A549 (cell line): ENCODE measurements around the gene TBC1D23. TPM values are rescaled to one million over a fixed set of nuclear protein-coding genes. Genes with fewer than 3 reads are reported as not detected.

ENCODE experiments used
- ATAC-seq, 2 experiments: fragments of 200-7000 bp in 1 of 2; fragments of >200 bp in 1 of 2; cut with Nextera tagmentation in 1 of 2; cut with Tn5 transposase in 1 of 2; 3 replicates each; pipeline versions ENCODE4 v1.8.0 to v1.9.1; 2018 to 2020; ENCODE audit warnings: mild to moderate bottlenecking in 1 of 2, moderate library complexity in 1 of 2
- CTCF ChIA-PET: fragments of 300-600 bp; sonication (Branson Sonifier 250); formaldehyde crosslinking; extraction: SDS; loops from one replicate; lab custom pipeline; 2021; ENCODE audit warnings: antibody characterized with exemption, inconsistent platforms; lab: Yijun Ruan, JAX
- POLR2A ChIA-PET: fragments of 350-600 bp; formaldehyde crosslinking; extraction: SDS; loops from one replicate; lab custom pipeline; 2021; ENCODE audit warnings: antibody characterized with exemption, inconsistent platforms; lab: Yijun Ruan, JAX
- DNase-seq, 2 experiments: peaks; one replicate each; pipeline versions ENCODE4 v3.0.0 to v3.0.0-alpha.2; 2011 to 2016; ENCODE audit warnings: low read depth in 1 of 2, low spot score in 1 of 2
- FAIRE-seq: peaks from 2 replicates; lab custom pipeline; 2011; peaks lifted over from hg19 to GRCh38; lab: Jason Lieb, UNC
- H3K27ac ChIP-seq, 2 experiments: fragments of >200 bp; sonication (Bioruptor Twin); formaldehyde crosslinking; 3 replicates each; pipeline ENCODE4 v1.5.1; 2016 to 2017
- H3K4me1 ChIP-seq: fragments of >200 bp; sonication (Bioruptor Twin); formaldehyde crosslinking; 3 replicates; pipeline ENCODE4 v1.6.1; 2016
- H3K4me2 ChIP-seq: fragments of >200 bp; sonication (Bioruptor Twin); formaldehyde crosslinking; 3 replicates; pipeline ENCODE4 v1.6.1; 2016
- H3K4me3 ChIP-seq: fragments of >200 bp; sonication (Bioruptor Twin); formaldehyde crosslinking; 3 replicates; pipeline ENCODE4 v1.5.1; 2016
- H3K9me3 ChIP-seq: fragments of >200 bp; sonication (Bioruptor Twin); formaldehyde crosslinking; 3 replicates; pipeline ENCODE4 v1.6.1; 2016
- BHLHE40 ChIP-seq: IDR thresholded peaks from 2 replicates; pipeline ENCODE4 v1.6.1; 2012; ENCODE audit warnings: low read depth, low read length, inconsistent platforms
- CHD2 ChIP-seq: fragments of 150-350 bp; IDR thresholded peaks from 2 replicates; pipeline ENCODE4 v1.6.1; 2014; ENCODE audit warnings: low read length; ENCODE audit not compliant: partially characterized antibody
- EP300 ChIP-seq, 2 experiments: fragments of >200 bp; sonication (Bioruptor Twin); formaldehyde crosslinking; IDR thresholded peaks; 2 replicates in 1 of 2; 3 replicates in 1 of 2; pipeline ENCODE4 v1.6.1; 2016 to 2017
- ESRRA ChIP-seq: fragments of 150-350 bp; IDR thresholded peaks from 2 replicates; pipeline ENCODE4 v1.6.1; 2014; ENCODE audit warnings: mild to moderate bottlenecking, low read length, borderline replicate concordance
- FOSL2 ChIP-seq, 2 experiments: fragments of 450-650 bp in 1 of 2; fragments of >200 bp in 1 of 2; sonication (Bioruptor Twin) in 1 of 2; formaldehyde crosslinking; IDR thresholded peaks; 2 replicates each; pipeline versions ENCODE4 v1.5.0 to v1.6.1; 2016 to 2020; ENCODE audit warnings: mild to moderate bottlenecking in 1 of 2, moderate library complexity in 1 of 2
- GATA3 ChIP-seq: IDR thresholded peaks from 2 replicates; pipeline ENCODE4 v1.6.1; 2012; ENCODE audit warnings: borderline replicate concordance
- HEYL ChIP-seq: fragments of 250-450 bp; sonication (Bioruptor Pico); IDR thresholded peaks from 2 replicates; pipeline ENCODE4 v1.8.0; 2021; ENCODE audit warnings: mild to moderate bottlenecking, moderate library complexity
- HOXA7 ChIP-seq: fragments of 250-450 bp; sonication (Bioruptor Pico); IDR thresholded peaks from 2 replicates; pipeline ENCODE4 v1.5.0; 2020; ENCODE audit warnings: mild to moderate bottlenecking, moderate library complexity
- HOXB5 ChIP-seq: fragments of 250-450 bp; sonication (Bioruptor Pico); IDR thresholded peaks from 2 replicates; pipeline ENCODE4 v1.5.0; 2020; ENCODE audit warnings: mild to moderate bottlenecking, moderate library complexity
- JUNB ChIP-seq: fragments of >200 bp; sonication (Bioruptor Twin); formaldehyde crosslinking; IDR thresholded peaks from 2 replicates; pipeline ENCODE4 v1.6.1; 2016
- KDM1A ChIP-seq: fragments of 200-600 bp; sonication (generic); IDR thresholded peaks from 2 replicates; pipeline ENCODE4 v1.6.1; 2016; ENCODE audit warnings: low read depth, mild to moderate bottlenecking
- KDM5A ChIP-seq: fragments of 200-600 bp; sonication (generic); IDR thresholded peaks from 2 replicates; pipeline ENCODE4 v1.6.1; 2016; ENCODE audit warnings: antibody characterized with exemption, mild to moderate bottlenecking
- NFE2L2 ChIP-seq: fragments of 150-350 bp; conservative IDR thresholded peaks from 2 replicates; pipeline ENCODE4 v1.6.1; 2014; ENCODE audit warnings: low read length
- PHF8 ChIP-seq: fragments of 200-600 bp; sonication (generic); IDR thresholded peaks from 2 replicates; pipeline ENCODE4 v1.6.1; 2016; ENCODE audit warnings: low read depth, mild to moderate bottlenecking, antibody characterized with exemption, moderate library complexity, borderline replicate concordance
- POLR2A ChIP-seq: IDR thresholded peaks from 2 replicates; pipeline ENCODE4 v1.6.1; 2012; ENCODE audit warnings: mild to moderate bottlenecking, low read length
- RAD21 ChIP-seq, 2 experiments: fragments of >200 bp in 1 of 2; sonication (Bioruptor Twin) in 1 of 2; formaldehyde crosslinking in 1 of 2; IDR thresholded peaks in 1 of 2; conservative IDR thresholded peaks in 1 of 2; 2 replicates in 1 of 2; 3 replicates in 1 of 2; pipeline ENCODE4 v1.6.1; 2012 to 2018; ENCODE audit warnings: inconsistent platforms in 1 of 2
- SMC3 ChIP-seq: fragments of >200 bp; sonication (Bioruptor Twin); formaldehyde crosslinking; IDR thresholded peaks from 3 replicates; pipeline ENCODE4 v1.6.1; 2018; ENCODE audit warnings: inconsistent platforms
- TP53 ChIP-seq: fragments of 250-450 bp; sonication (Bioruptor Pico); IDR thresholded peaks from 2 replicates; pipeline ENCODE4 v1.5.0; 2021; ENCODE audit warnings: mild to moderate bottlenecking, moderate library complexity
- ZFP36 ChIP-seq: fragments of 450-650 bp; IDR thresholded peaks from 2 replicates; pipeline ENCODE4 v1.6.1; 2014; ENCODE audit warnings: borderline replicate concordance; ENCODE audit not compliant: partially characterized antibody
- WGBS: methylation state at CpG from one replicate; pipeline ENCODE4 v1.1.6; 2017; ENCODE audit errors: missing lambda C conversion rate; 5-methylcytosine and 5-hydroxymethylcytosine counted together
- polyA plus RNA-seq, 4 experiments: library from polyadenylated mRNA; depleted of rRNA in 3 of 4; stranded (reverse); fragments of >200 nt; fragmentation: RNase III in 1 of 4; extraction: RNeasy Plus Mini Kit Qiagen cat#74134 plus additional on column Dnase treatment in 1 of 4; gene quantifications; 2 replicates in 3 of 4; 3 replicates in 1 of 4; pipeline ENCODE4 v1.2.3, GENCODE V29; 2011 to 2017
- TF ChIP-seq, protein P1 (sequence below): fragments of >200 bp; sonication (Bioruptor Twin); formaldehyde crosslinking; IDR thresholded peaks from 3 replicates; pipeline ENCODE4 v1.6.1; 2016
- TF ChIP-seq, protein P2 (sequence below): fragments of 250-450 bp; sonication (Bioruptor Pico); IDR thresholded peaks from 2 replicates; pipeline ENCODE4 v1.5.0; 2020; ENCODE audit warnings: low read depth, mild to moderate bottlenecking, moderate library complexity
- TF ChIP-seq, protein P3 (sequence below): fragments of 150-350 bp; IDR thresholded peaks from 2 replicates; pipeline ENCODE4 v1.6.1; 2014; ENCODE audit warnings: low read depth, mild to moderate bottlenecking, low read length
- TF ChIP-seq, protein P4 (sequence below): fragments of >200 bp; sonication (Bioruptor Twin); formaldehyde crosslinking; IDR thresholded peaks from 3 replicates; pipeline ENCODE4 v1.5.1; 2016

Gene TBC1D23
- polyA plus RNA-seq, 2 of the 4 experiments (the other 2 are of a cell fraction): 14.5 to 29.4 TPM

DNA sequence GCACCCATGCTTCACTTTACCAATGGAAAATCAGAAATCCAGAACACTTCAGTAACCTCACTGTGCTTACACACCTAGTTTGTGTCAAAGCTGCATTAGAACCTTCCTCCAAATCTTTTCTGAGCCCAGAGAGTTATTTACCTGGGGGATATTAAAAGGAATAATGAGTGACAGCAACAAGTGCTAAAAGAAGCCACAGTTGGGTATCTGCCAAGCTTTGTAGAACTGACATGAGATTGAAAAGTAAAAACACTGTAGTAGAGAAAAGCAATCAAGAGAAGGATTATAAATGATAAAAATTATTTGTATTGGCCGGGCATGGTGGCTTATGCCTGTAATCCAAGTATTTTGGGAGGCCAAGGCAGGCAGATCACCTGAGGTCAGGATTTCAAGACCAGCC is 8.8 kb upstream of the TBC1D23 start:
- 21% methylated on average over 1 of the region's 1 CpG for WGBS
- FAIRE-seq (no peak), ATAC-seq (no peak), DNase-seq (no peak)
- no peaks in the 10 kb centered on the region for H3K9me3 ChIP-seq
- no peak overlapping the region for H3K4me2 ChIP-seq
- no peak overlapping the region for H3K27ac ChIP-seq
- ChIA-PET CTCF (interaction anchor here (1.3 to 1.4 kb wide), 2 partner anchors 409 to 420 kb away, joined by 4 to 6 read pairs; no protein-coding TSS in a partner anchor), POLR2A (no interaction called here)
- TF ChIP-seq, protein P1, sequence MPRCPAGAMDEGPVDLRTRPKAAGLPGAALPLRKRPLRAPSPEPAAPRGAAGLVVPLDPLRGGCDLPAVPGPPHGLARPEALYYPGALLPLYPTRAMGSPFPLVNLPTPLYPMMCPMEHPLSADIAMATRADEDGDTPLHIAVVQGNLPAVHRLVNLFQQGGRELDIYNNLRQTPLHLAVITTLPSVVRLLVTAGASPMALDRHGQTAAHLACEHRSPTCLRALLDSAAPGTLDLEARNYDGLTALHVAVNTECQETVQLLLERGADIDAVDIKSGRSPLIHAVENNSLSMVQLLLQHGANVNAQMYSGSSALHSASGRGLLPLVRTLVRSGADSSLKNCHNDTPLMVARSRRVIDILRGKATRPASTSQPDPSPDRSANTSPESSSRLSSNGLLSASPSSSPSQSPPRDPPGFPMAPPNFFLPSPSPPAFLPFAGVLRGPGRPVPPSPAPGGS: no peak
- no peak for TF ChIP-seq BHLHE40
- TF ChIP-seq, protein P2, sequence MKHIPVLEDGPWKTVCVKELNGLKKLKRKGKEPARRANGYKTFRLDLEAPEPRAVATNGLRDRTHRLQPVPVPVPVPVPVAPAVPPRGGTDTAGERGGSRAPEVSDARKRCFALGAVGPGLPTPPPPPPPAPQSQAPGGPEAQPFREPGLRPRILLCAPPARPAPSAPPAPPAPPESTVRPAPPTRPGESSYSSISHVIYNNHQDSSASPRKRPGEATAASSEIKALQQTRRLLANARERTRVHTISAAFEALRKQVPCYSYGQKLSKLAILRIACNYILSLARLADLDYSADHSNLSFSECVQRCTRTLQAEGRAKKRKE (CRISPR knock-in tag): no peak
- TF ChIP-seq KDM5A: no peak
- TF ChIP-seq KDM1A: no peak
- TF ChIP-seq NFE2L2: no peak
- TF ChIP-seq HOXA7: no peak
- TF ChIP-seq HOXB5 (CRISPR knock-in tag): no peak
- TF ChIP-seq GATA3: no peak
- TF ChIP-seq ESRRA: no peak
- TF ChIP-seq, protein P3, sequence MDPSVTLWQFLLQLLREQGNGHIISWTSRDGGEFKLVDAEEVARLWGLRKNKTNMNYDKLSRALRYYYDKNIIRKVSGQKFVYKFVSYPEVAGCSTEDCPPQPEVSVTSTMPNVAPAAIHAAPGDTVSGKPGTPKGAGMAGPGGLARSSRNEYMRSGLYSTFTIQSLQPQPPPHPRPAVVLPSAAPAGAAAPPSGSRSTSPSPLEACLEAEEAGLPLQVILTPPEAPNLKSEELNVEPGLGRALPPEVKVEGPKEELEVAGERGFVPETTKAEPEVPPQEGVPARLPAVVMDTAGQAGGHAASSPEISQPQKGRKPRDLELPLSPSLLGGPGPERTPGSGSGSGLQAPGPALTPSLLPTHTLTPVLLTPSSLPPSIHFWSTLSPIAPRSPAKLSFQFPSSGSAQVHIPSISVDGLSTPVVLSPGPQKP: no peak
- no peak for TF ChIP-seq HEYL (CRISPR knock-in tag)
- no peak for TF ChIP-seq POLR2A
- TF ChIP-seq CHD2: no peak
- no peak for TF ChIP-seq PHF8
- no peak for TF ChIP-seq TP53 (CRISPR knock-in tag)
- no peak for TF ChIP-seq ZFP36
- no peak for TF ChIP-seq EP300 (IDR thresholded peaks at IDR 0.05)
- no peak for TF ChIP-seq JUNB
- H3K4me3 ChIP-seq: no peak overlapping the region
- no peaks in the 10 kb centered on the region for H3K4me1 ChIP-seq

DNA sequence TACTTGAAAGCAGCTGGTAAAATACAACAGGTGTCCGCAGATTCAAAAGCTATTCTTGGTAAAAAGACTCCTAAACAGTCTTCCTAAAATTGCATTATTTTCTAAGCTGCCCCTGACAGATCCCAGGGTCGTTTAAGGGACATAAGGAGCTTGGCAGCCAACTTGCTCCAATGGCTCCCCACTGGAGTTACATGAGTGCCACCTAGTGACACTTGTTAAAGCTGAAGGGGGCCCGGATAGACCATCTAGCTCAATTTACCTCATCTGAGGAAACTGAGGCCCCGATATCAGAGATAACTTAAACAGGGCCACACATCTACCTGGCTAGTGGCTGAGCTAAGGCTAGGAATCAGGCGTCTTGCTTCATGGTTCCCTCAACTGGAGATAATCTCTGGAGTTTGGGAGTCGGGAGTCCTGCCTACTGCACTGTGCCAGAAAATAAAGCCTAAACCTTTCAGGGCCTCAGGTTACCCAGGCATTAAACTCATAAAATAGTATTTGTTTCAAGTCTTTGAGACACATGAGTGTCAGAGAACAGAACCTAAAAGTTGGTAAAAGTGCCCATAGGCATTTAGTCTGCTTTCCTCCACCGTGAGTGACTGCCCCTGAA is 6.5 kb upstream of the TBC1D23 start:
- H3K9me3 ChIP-seq: no peaks in the 10 kb centered on the region
- POLR2A ChIA-PET: interaction anchor here (1.0 to 1.1 kb wide), 2 partner anchors 411 to 422 kb away, joined by 7 read pairs; no protein-coding TSS in a partner anchor
- peak; percentile 88 to 97 for ATAC-seq
- no peak for FAIRE-seq
- CTCF ChIA-PET: interaction anchor here (0.6 to 5.2 kb wide), 41 partner anchors 9 to 463 kb away, joined by 3 to 118 read pairs (median 4); no protein-coding TSS in a partner anchor
- WGBS: 27% methylated on average over 6 of the region's 7 CpGs
- no peak overlapping the region for H3K4me3 ChIP-seq
- no peaks in the 10 kb centered on the region for H3K4me1 ChIP-seq
- no peak overlapping the region for H3K27ac ChIP-seq
- TF ChIP-seq RAD21 (conservative IDR thresholded peaks at IDR 0.05 in 1 of 2, IDR thresholded peaks at IDR 0.05 in 1 of 2): peak; percentile 95 to 96
- TF ChIP-seq, protein P4, sequence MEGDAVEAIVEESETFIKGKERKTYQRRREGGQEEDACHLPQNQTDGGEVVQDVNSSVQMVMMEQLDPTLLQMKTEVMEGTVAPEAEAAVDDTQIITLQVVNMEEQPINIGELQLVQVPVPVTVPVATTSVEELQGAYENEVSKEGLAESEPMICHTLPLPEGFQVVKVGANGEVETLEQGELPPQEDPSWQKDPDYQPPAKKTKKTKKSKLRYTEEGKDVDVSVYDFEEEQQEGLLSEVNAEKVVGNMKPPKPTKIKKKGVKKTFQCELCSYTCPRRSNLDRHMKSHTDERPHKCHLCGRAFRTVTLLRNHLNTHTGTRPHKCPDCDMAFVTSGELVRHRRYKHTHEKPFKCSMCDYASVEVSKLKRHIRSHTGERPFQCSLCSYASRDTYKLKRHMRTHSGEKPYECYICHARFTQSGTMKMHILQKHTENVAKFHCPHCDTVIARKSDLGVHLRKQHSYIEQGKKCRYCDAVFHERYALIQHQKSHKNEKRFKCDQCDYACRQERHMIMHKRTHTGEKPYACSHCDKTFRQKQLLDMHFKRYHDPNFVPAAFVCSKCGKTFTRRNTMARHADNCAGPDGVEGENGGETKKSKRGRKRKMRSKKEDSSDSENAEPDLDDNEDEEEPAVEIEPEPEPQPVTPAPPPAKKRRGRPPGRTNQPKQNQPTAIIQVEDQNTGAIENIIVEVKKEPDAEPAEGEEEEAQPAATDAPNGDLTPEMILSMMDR: peak; percentile 88
- peak; percentile 95 for TF ChIP-seq SMC3
- TF ChIP-seq FOSL2 (IDR thresholded peaks at IDR 0.05): no peak
- TF ChIP-seq FOSL2 (CRISPR knock-in tag; IDR thresholded peaks at IDR 0.05): no peak
- peak; percentile 42 to 65 for DNase-seq
- H3K4me2 ChIP-seq: no peak overlapping the region
